HL-60 (cell line): ENCODE measurements around the gene DACT2.
"Not testable (repeated sequence)": the region's sequence is repeated elsewhere in the genome, so short reads cannot be mapped to it uniquely, and the experiment has no call there.

ENCODE experiments used
- DNase-seq, 2 experiments: peaks; one replicate each; pipeline ENCODE4 v3.0.0-alpha.2; 2010 to 2020; ENCODE audit warnings: low read depth in 1 of 2, low spot score in 1 of 2
- H3K27ac ChIP-seq: fragments of 250-450 bp; sonication (Bioruptor Pico); replicated peaks from 2 replicates; pipeline ENCODE4 v1.5.1; 2020; ENCODE audit warnings: mild to moderate bottlenecking, moderate library complexity
- H3K27me3 ChIP-seq: fragments of 250-450 bp; sonication (Bioruptor Pico); 2 replicates; pipeline ENCODE4 v1.5.1; 2021; ENCODE audit warnings: mild to moderate bottlenecking, moderate library complexity; ENCODE audit not compliant: insufficient read depth, poor library complexity, severe bottlenecking
- H3K4me3 ChIP-seq: replicated peaks from 2 replicates; pipeline ENCODE4 v1.5.1; 2011; ENCODE audit warnings: mild to moderate bottlenecking, control low read depth, low read length; ENCODE audit not compliant: insufficient read depth
- CTCF ChIP-seq: IDR thresholded peaks from one replicate; pipeline ENCODE4 v1.5.1; 2011; ENCODE audit warnings: low read length, control low read depth, inconsistent platforms; ENCODE audit not compliant: insufficient read depth
- GABPA ChIP-seq: IDR thresholded peaks from 2 replicates; pipeline ENCODE4 v1.6.1; 2012; ENCODE audit warnings: low read depth
- POLR2AphosphoS5 ChIP-seq: IDR thresholded peaks from 2 replicates; pipeline ENCODE4 v1.6.1; 2012; ENCODE audit warnings: low read depth
- REST ChIP-seq: IDR thresholded peaks from 2 replicates; pipeline ENCODE4 v1.6.1; 2012; ENCODE audit warnings: low read depth; ENCODE audit not compliant: insufficient replicate concordance
- SPI1 ChIP-seq: IDR thresholded peaks from 2 replicates; pipeline ENCODE4 v1.6.1; 2012; ENCODE audit warnings: low read depth, mild to moderate bottlenecking, borderline replicate concordance

Gene DACT2

GRCh38 chr6:168358842-168359420, 39.4 kb upstream of the DACT2 start:
- no peak overlapping the region for H3K4me3 ChIP-seq
- no peaks in the 10 kb centered on the region for H3K27me3 ChIP-seq
- no peak for DNase-seq
- TF ChIP-seq CTCF (no peak), POLR2AphosphoS5 (no peak), SPI1 (no peak), GABPA (no peak), REST (no peak)
- no peak overlapping the region for H3K27ac ChIP-seq

- H3K27ac ChIP-seq, H3K27me3 ChIP-seq, DNase-seq, H3K4me3 ChIP-seq: not testable (repeated sequence)
Measured at GRCh38 chr6:168356872-168357271, 37.3 kb upstream of the DACT2 start.

GRCh38 chr6:168355716-168356522, 36.3 kb upstream of the DACT2 start:
- no peak for DNase-seq
- no peak overlapping the region for H3K27ac ChIP-seq
- H3K4me3 ChIP-seq, result no peak overlapping the region
- TF ChIP-seq REST, result no peak
- TF ChIP-seq GABPA, result no peak
- TF ChIP-seq SPI1, result no peak
- TF ChIP-seq CTCF, result no peak
- no peak for TF ChIP-seq POLR2AphosphoS5
- no peaks in the 10 kb centered on the region for H3K27me3 ChIP-seq

GRCh38 chr6:168354338-168354737, 34.8 kb upstream of the DACT2 start:
- Histone ChIP-seq H3K4me3 (no peak overlapping the region), H3K27ac (no peak overlapping the region), H3K27me3 (no peaks in the 10 kb centered on the region)
- TF ChIP-seq REST, result no peak
- TF ChIP-seq CTCF, result no peak
- no peak for TF ChIP-seq GABPA
- TF ChIP-seq SPI1, result no peak
- TF ChIP-seq POLR2AphosphoS5, result no peak
- no peak for DNase-seq
